HUES6 (cell line): Measurements from ENCODE around the gene PIANP.
"Not testable (repeated sequence)": the region's sequence is repeated elsewhere in the genome, so short reads cannot be mapped to it uniquely, and the experiment has no call there.

Source experiments
- H3K27ac ChIP-seq: 2 replicates; pipeline ENCODE4 v1.7.0; 2013; ENCODE audit warnings: low read depth, mild to moderate bottlenecking, low read length, inconsistent platforms
- H3K27me3 ChIP-seq: 2 replicates; pipeline ENCODE4 v1.6.1; 2013; ENCODE audit warnings: low read length; ENCODE audit not compliant: control insufficient read depth, insufficient read depth
- H3K36me3 ChIP-seq: 2 replicates; pipeline ENCODE4 v1.6.1; 2013; ENCODE audit warnings: low read length; ENCODE audit not compliant: control insufficient read depth, insufficient read depth
- H3K4me1 ChIP-seq: 2 replicates; pipeline ENCODE4 v1.6.1; 2013; ENCODE audit warnings: low read length; ENCODE audit not compliant: control insufficient read depth, insufficient read depth
- H3K4me3 ChIP-seq: 2 replicates; pipeline ENCODE4 v1.5.1; 2013; ENCODE audit warnings: low read depth, low read length
- H3K9ac ChIP-seq: one replicate; pipeline ENCODE4 v1.6.1; 2013; ENCODE audit warnings: mild to moderate bottlenecking, low read length
- H3K9me3 ChIP-seq: 2 replicates; pipeline ENCODE4 v1.6.1; 2013; ENCODE audit warnings: low read depth, low read length; ENCODE audit not compliant: control insufficient read depth, insufficient read depth

PIANP gene

GRCh38 chr12:6700646-6701051, at the start of gene PIANP:
Gene PIANP, minus strand, starts transcription at chr12:6700815. Its CDS starts 2,754 bp downstream, at chr12:6698061.
- Histone ChIP-seq H3K36me3 (no peaks in the 10 kb centered on the region), H3K9me3 (no peaks in the 10 kb centered on the region), H3K9ac (peak within 1 kb of the TSS; percentile 67), H3K27ac (no peak within 1 kb of the TSS), H3K27me3 (peaks cover 30% of the 10 kb centered on the region), H3K4me3 (peak within 1 kb of the TSS; percentile 84), H3K4me1 (peaks cover 21% of the 10 kb centered on the region)

DNA sequence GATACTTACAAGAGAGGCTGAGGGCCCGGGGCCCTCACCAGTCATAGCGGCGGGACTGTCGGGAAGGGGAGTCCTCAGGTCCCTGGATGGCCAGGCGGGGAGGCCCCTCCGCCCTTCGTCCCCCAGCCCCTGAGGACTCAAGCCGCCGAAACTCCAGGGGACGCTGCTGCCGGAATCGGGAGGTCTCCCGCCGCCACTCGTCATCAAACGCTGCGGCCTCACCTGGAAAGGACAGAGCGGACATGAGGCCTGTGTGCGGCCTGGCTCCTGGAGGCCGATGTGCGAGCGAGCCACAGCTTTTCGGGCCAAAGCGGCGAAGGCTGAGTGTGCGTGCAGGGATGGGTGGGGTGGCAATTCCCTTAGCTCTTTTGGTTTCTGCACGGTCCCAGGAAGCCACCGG, 48.1 kb upstream of the PIANP start:
- H3K4me1 ChIP-seq, result peaks cover 11% of the 10 kb centered on the region
- H3K27ac ChIP-seq, result no peak overlapping the region
- H3K9me3 ChIP-seq, result no peaks in the 10 kb centered on the region
- H3K4me3 ChIP-seq, result no peak overlapping the region
- peaks cover 67% of the 10 kb centered on the region for H3K36me3 ChIP-seq
- H3K27me3 ChIP-seq, result no peaks in the 10 kb centered on the region
- H3K9ac ChIP-seq, result no peak overlapping the region

- H3K27me3 ChIP-seq, result no peaks in the 10 kb centered on the region
- H3K4me1 ChIP-seq, result peaks cover 9% of the 10 kb centered on the region
- H3K27ac ChIP-seq, result no peak overlapping the region
- no peak overlapping the region for H3K4me3 ChIP-seq
- H3K9ac ChIP-seq, result no peak overlapping the region
- peaks cover 67% of the 10 kb centered on the region for H3K36me3 ChIP-seq
- no peaks in the 10 kb centered on the region for H3K9me3 ChIP-seq
Observed at GRCh38 chr12:6747216-6747615, 46.6 kb upstream of the PIANP start.

- no peak overlapping the region for H3K9ac ChIP-seq
- H3K4me3 ChIP-seq, result no peak overlapping the region
- H3K27ac ChIP-seq, result no peak overlapping the region
- H3K27me3 ChIP-seq, result no peaks in the 10 kb centered on the region
- H3K36me3 ChIP-seq, result peaks cover 55% of the 10 kb centered on the region
- no peaks in the 10 kb centered on the region for H3K9me3 ChIP-seq
- peaks cover 3% of the 10 kb centered on the region; the same call in 1 of the 2 replicates for H3K4me1 ChIP-seq
Observed at GRCh38 chr12:6745741-6746525, 45.3 kb upstream of the PIANP start.

- not testable (repeated sequence) for H3K9ac ChIP-seq, H3K4me3 ChIP-seq, H3K4me1 ChIP-seq, H3K9me3 ChIP-seq, H3K27me3 ChIP-seq, H3K27ac ChIP-seq
- H3K36me3 ChIP-seq, result peaks cover 28% of the 10 kb centered on the region
Observed at GRCh38 chr12:6743300-6743699, 42.7 kb upstream of the PIANP start.

DNA sequence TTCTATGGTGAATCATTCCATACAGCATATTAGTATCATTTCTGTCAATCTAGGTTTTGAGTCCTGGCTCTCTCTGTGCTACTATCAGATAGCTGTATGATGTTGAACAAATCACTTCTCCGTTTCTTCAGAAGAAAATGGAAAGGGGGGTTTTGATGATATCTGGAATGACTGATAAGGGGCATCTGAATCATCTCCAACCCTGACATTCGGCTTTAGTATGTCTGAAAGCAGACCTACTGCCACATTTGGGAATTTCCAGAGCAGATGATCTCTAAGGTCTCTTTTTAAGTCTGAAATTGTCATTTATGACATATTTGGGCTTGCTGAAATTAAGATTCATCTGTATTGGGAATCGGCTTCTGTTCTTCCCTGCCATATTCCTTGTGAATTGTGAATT, 42.2 kb upstream of the PIANP start:
- Histone ChIP-seq H3K4me1 (peaks cover 3% of the 10 kb centered on the region; the same call in 1 of the 2 replicates), H3K27ac (no peak overlapping the region), H3K9ac (no peak overlapping the region), H3K27me3 (no peaks in the 10 kb centered on the region), H3K4me3 (no peak overlapping the region), H3K9me3 (no peaks in the 10 kb centered on the region), H3K36me3 (peaks cover 24% of the 10 kb centered on the region)

DNA sequence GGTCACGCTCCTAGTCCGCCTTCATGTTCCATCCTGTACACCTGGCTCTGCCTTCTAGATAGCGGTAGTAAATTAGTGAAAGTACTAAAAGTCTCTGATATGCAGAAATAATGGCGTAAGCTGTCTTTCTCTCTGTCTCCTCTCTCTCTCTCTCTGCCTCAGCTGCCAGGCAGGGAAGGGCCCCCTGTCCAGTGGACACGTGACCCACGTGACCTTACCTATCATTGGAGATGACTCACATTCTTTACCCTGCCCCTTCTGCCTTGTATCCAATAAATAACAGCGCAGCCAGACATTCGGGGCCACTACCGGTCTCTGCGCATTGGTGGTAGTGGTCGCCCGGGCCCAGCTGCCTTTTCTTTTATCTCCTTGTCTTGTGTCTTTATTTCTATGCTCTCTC, 41.5 kb upstream of the PIANP start:
- not testable (repeated sequence) for H3K4me1 ChIP-seq, H3K4me3 ChIP-seq, H3K9ac ChIP-seq, H3K27me3 ChIP-seq, H3K9me3 ChIP-seq, H3K27ac ChIP-seq
- H3K36me3 ChIP-seq, result peaks cover 16% of the 10 kb centered on the region

GRCh38 chr12:6736754-6737153, 36.1 kb upstream of the PIANP start:
- Histone ChIP-seq H3K36me3 (peaks cover 6% of the 10 kb centered on the region), H3K9ac (no peak overlapping the region), H3K27ac (no peak overlapping the region), H3K4me3 (no peak overlapping the region), H3K4me1 (no peaks in the 10 kb centered on the region), H3K27me3 (no peaks in the 10 kb centered on the region), H3K9me3 (no peaks in the 10 kb centered on the region)

GRCh38 chr12:6735448-6736191, 35.0 kb upstream of the PIANP start:
- H3K27ac ChIP-seq, result 0 out of 2 replicates have a peak overlapping the region, but pooled peaks have one; percentile 24

GRCh38 chr12:6734506-6735387, 34.1 kb upstream of the PIANP start:
- no peak overlapping the region for H3K9ac ChIP-seq
- no peaks in the 10 kb centered on the region for H3K4me1 ChIP-seq
- no peak overlapping the region for H3K27ac ChIP-seq
- H3K36me3 ChIP-seq, result peaks cover 25% of the 10 kb centered on the region
- H3K27me3 ChIP-seq, result no peaks in the 10 kb centered on the region
- no peak overlapping the region for H3K4me3 ChIP-seq
- H3K9me3 ChIP-seq, result no peaks in the 10 kb centered on the region

More at GRCh38 chr12:6735448-6736191, 35.0 kb upstream of the PIANP start:
- peaks cover 16% of the 10 kb centered on the region for H3K36me3 ChIP-seq
- no peak overlapping the region for H3K9ac ChIP-seq
- no peaks in the 10 kb centered on the region for H3K9me3 ChIP-seq
- H3K4me3 ChIP-seq, result no peak overlapping the region
- H3K27me3 ChIP-seq, result no peaks in the 10 kb centered on the region
- H3K4me1 ChIP-seq, result no peaks in the 10 kb centered on the region
